ENCODE results near the gene GPC5. TPM values are rescaled to one million over a fixed set of nuclear protein-coding genes. Genes with fewer than 3 reads are reported as not detected.

Gene GPC5
- total and polyA plus RNA-seq, 2 of the 13 experiments (the other 11 are each of a cell fraction or from before 2014, with no cell fraction given): 0.02 to 0.07 TPM

DNA sequence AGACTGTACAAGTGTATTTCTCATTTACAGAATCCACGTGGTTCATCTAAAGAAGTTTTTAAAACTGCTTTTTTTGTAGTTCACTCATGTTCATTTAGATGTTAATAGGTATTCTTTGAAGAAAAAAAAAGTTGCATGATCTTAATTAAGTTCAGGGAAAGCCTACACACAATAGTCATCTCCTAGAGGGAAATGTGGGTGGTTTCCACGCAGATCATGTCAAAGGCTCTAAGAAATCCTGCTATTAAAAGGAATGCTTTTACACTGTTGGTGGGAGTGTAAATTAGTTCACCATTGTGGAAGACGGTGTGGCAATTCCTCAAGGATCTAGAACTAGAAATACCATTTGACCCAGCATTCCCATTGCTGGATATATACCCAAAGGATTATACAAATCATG is 312.3 kb downstream of the GPC5 start:
- intact Hi-C loops (cut with micrococcal nuclease; ENCODE audit: unreplicated experiment) (no loop called here), in situ Hi-C loops (cut with HindIII; ENCODE audit: extremely low pct_ligation_motif_present, low pct_unique_long_range_greater_than_20kb) (no loop called here)
- ATAC-seq (no peak), FAIRE-seq (no peak), DNase-seq (ENCODE audit: low spot score) (no peak)
- H4K20me1 ChIP-seq (ENCODE audit: insufficient read depth, low read length): no peaks in the 10 kb centered on the region
- H3K79me2 ChIP-seq (ENCODE audit: insufficient read depth, low read length): no peaks in the 10 kb centered on the region
- H3K4me2 ChIP-seq (ENCODE audit: low read depth, low read length): no peak overlapping the region
- H3K36me3 ChIP-seq (replicated peaks in 1 of 2; ENCODE audit: control insufficient read depth in 1 of 2, insufficient read depth in 2 of 2, low read length in 2 of 2): no peaks in the 10 kb centered on the region
- H3K4me3 ChIP-seq (replicated peaks in 1 of 3; ENCODE audit: insufficient read depth in 1 of 3, low read depth in 2 of 3, low read length in 3 of 3): no peak overlapping the region
- no peak overlapping the region for H3K27ac ChIP-seq (ENCODE audit: extremely low read length, insufficient read depth, low read length)
- H3K27me3 ChIP-seq (ENCODE audit: control insufficient read depth in 1 of 2, insufficient read depth in 2 of 2, low read length in 2 of 2): no peaks in the 10 kb centered on the region
- H3K9me3 ChIP-seq (ENCODE audit: low read length): no peaks in the 10 kb centered on the region
- 0% methylated on average over 3 of the region's 3 CpGs for WGBS (ENCODE audit: low lambda C conversion rate)
- ChIA-PET CTCF (ENCODE audit: low intra/inter-chr PET ratio, low total read pairs) (no interaction called here), POLR2A (no interaction called here)
- H3K9ac ChIP-seq (ENCODE audit: insufficient read depth, low read depth, low read length): no peak overlapping the region
- no peaks in the 10 kb centered on the region for H3K4me1 ChIP-seq (ENCODE audit: insufficient read depth, low read length)
- TF ChIP-seq, protein P1, sequence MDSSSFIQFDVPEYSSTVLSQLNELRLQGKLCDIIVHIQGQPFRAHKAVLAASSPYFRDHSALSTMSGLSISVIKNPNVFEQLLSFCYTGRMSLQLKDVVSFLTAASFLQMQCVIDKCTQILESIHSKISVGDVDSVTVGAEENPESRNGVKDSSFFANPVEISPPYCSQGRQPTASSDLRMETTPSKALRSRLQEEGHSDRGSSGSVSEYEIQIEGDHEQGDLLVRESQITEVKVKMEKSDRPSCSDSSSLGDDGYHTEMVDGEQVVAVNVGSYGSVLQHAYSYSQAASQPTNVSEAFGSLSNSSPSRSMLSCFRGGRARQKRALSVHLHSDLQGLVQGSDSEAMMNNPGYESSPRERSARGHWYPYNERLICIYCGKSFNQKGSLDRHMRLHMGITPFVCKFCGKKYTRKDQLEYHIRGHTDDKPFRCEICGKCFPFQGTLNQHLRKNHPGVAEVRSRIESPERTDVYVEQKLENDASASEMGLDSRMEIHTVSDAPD (CRISPR knock-in tag; IDR thresholded peaks at IDR 0.05): no peak
- TF ChIP-seq CHCHD3 (CRISPR knock-in tag; IDR thresholded peaks at IDR 0.05) (no peak), ZNF446 (CRISPR knock-in tag; IDR thresholded peaks at IDR 0.05) (no peak), KLF13 (CRISPR knock-in tag; IDR thresholded peaks at IDR 0.05) (no peak), ETV6 (CRISPR knock-in tag; conservative IDR thresholded peaks at IDR 0.05) (no peak), BCL6 (CRISPR knock-in tag; IDR thresholded peaks at IDR 0.05) (no peak), ZNF644 (CRISPR knock-in tag; IDR thresholded peaks at IDR 0.05; ENCODE audit: low read depth) (no peak), ZNF335 (CRISPR knock-in tag; IDR thresholded peaks at IDR 0.05) (no peak), GATAD2A (CRISPR knock-in tag; IDR thresholded peaks at IDR 0.05) (no peak), ZNF704 (CRISPR knock-in tag; IDR thresholded peaks at IDR 0.05; ENCODE audit: borderline replicate concordance) (no peak), KAT2B (IDR thresholded peaks at IDR 0.05; ENCODE audit: borderline replicate concordance, low read depth, low read length) (no peak), ZFX (CRISPR knock-in tag; IDR thresholded peaks at IDR 0.05; ENCODE audit: low read depth) (no peak), ATF2 (CRISPR knock-in tag; IDR thresholded peaks at IDR 0.05) (no peak), ARID2 (CRISPR knock-in tag; IDR thresholded peaks at IDR 0.05; ENCODE audit: borderline replicate concordance) (no peak), MEIS1 (CRISPR knock-in tag; IDR thresholded peaks at IDR 0.05; ENCODE audit: borderline replicate concordance) (no peak), CEBPB (IDR thresholded peaks at IDR 0.05; ENCODE audit: borderline replicate concordance, low read depth, low read length) (no peak), ZBTB7A (CRISPR knock-in tag; IDR thresholded peaks at IDR 0.05) (no peak), MIER3 (CRISPR knock-in tag; IDR thresholded peaks at IDR 0.05; ENCODE audit: borderline replicate concordance) (no peak)
- TF ChIP-seq, protein P2, sequence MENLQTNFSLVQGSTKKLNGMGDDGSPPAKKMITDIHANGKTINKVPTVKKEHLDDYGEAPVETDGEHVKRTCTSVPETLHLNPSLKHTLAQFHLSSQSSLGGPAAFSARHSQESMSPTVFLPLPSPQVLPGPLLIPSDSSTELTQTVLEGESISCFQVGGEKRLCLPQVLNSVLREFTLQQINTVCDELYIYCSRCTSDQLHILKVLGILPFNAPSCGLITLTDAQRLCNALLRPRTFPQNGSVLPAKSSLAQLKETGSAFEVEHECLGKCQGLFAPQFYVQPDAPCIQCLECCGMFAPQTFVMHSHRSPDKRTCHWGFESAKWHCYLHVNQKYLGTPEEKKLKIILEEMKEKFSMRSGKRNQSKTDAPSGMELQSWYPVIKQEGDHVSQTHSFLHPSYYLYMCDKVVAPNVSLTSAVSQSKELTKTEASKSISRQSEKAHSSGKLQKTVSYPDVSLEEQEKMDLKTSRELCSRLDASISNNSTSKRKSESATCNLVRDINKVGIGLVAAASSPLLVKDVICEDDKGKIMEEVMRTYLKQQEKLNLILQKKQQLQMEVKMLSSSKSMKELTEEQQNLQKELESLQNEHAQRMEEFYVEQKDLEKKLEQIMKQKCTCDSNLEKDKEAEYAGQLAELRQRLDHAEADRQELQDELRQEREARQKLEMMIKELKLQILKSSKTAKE (CRISPR knock-in tag; IDR thresholded peaks at IDR 0.05; ENCODE audit: borderline replicate concordance): no peak
- no TSS peak for BruUV-seq (replicated peaks)
- H2AFZ ChIP-seq (ENCODE audit: low read length): no peak overlapping the region

Measured in HepG2 (cell line).